T-helper 1 cell treated with Interleukin-12 subunit alpha and Interleukin-12 subunit beta and Interleukin-4 antibody, amounts not matched to agents 30 μg/mL and 1 μg/mL, for 36 hours (primary cell): Measurements from ENCODE around the gene ZSCAN32.
A peak's percentile ranks its signal among the peaks of the same experiment; 100 is the strongest.

Source experiments
- H3K27ac Mint-ChIP-seq: one replicate; pipeline ENCODE4 v1.8.0; 2021; ENCODE audit warnings: mild to moderate bottlenecking, mixed read lengths
- H3K27me3 Mint-ChIP-seq: one replicate; pipeline ENCODE4 v1.8.0; 2021; ENCODE audit warnings: low read depth, mixed read lengths
- H3K36me3 Mint-ChIP-seq: one replicate; pipeline ENCODE4 v1.8.0; 2021; ENCODE audit warnings: low read depth, mixed read lengths
- H3K4me1 Mint-ChIP-seq: one replicate; pipeline ENCODE4 v1.8.0; 2021; ENCODE audit warnings: low read depth, mixed read lengths
- H3K4me3 Mint-ChIP-seq: one replicate; pipeline ENCODE4 v1.8.0; 2021; ENCODE audit warnings: mild to moderate bottlenecking, moderate library complexity, mixed read lengths
- H3K9me3 Mint-ChIP-seq: one replicate; pipeline ENCODE4 v1.8.0; 2021; ENCODE audit warnings: mixed read lengths

Gene ZSCAN32

DNA sequence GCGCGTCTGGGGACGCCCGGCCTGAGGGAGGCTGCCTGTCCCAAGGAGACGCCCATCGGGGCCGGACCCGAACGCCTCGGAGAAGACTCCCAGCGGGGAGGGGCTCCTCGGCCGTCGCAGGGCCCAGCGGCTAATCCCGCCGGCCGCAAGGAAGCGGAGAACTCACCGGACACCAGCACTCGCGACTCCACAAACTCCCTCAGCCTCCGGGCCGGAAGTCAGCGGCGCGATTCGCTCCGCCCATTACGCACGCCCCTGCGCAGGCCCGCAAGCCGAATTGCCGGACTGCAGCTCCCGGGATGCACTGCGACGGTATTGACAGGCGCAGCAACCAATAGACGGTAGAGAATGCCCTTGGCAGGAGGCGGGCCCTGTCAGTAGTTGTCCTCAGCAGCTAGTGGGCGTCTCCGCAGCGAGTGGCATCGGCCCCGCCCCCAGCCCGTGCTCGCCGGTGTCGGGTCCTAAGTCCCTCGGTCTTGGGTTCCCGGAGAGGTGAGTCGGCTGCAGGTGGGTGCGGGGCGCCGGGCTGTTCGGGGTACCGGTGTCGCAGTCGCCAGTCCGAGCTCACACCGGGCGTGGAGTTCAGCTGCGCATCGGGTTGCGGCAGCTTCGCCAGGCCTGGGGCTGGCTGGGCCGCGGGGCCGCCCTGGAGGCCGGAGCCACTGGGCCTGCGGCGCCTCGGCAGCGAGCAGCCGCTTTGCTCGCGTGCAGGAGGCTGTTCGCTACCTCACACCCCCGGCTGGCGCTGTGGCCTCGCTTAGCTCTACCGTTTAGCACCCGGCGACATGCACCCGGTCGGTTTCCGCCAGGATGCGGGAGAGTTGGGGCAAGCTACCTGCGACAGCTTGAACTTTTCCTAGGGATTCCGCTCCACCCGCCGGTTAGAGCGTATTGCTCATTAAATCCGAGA lies at the start of gene ZSCAN32, which contains the start of gene ZNF174:
Gene ZSCAN32, minus strand, starts transcription at position 226 of the 910 bp plus-strand sequence. CDS start 3,447 bp downstream, outside the sequence.
Gene ZNF174, plus strand, starts transcription at position 437 of the 910 bp plus-strand sequence. CDS start 790 bp downstream, outside the sequence.
- Mint-ChIP-seq H3K27me3 (no peaks in the 10 kb centered on the region), H3K27ac (peak within 1 kb of the TSS; percentile 84), H3K4me1 (peaks cover 23% of the 10 kb centered on the region), H3K4me3 (peak within 1 kb of the TSS; percentile 90), H3K9me3 (peaks cover 54% of the 10 kb centered on the region), H3K36me3 (peaks cover 71% of the 10 kb centered on the region)

DNA sequence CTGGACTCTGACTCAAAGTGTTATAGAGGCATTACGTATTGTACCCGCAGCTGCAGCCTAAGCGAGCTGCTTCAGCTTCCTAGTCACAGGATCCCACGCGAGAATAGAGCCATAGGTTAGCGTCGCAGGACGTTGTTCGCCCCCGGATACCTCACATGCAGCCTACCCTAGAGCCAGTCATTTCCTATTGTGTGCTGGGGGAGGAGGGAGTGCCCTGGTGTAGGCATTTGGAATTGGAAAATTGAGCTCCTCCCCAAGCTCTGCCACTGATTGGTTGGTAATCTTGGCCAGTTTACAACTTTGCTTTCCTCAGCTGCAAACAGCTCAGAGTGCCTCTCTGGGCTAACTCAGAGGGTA lies 43.2 kb upstream of the ZSCAN32 start:
- H3K4me1 Mint-ChIP-seq: peaks cover 10% of the 10 kb centered on the region
- peak overlapping the region; percentile 94 for H3K4me3 Mint-ChIP-seq
- peaks cover 41% of the 10 kb centered on the region for H3K36me3 Mint-ChIP-seq
- peak overlapping the region; percentile 93 for H3K27ac Mint-ChIP-seq
- no peaks in the 10 kb centered on the region for H3K27me3 Mint-ChIP-seq
- peaks cover 31% of the 10 kb centered on the region for H3K9me3 Mint-ChIP-seq

DNA sequence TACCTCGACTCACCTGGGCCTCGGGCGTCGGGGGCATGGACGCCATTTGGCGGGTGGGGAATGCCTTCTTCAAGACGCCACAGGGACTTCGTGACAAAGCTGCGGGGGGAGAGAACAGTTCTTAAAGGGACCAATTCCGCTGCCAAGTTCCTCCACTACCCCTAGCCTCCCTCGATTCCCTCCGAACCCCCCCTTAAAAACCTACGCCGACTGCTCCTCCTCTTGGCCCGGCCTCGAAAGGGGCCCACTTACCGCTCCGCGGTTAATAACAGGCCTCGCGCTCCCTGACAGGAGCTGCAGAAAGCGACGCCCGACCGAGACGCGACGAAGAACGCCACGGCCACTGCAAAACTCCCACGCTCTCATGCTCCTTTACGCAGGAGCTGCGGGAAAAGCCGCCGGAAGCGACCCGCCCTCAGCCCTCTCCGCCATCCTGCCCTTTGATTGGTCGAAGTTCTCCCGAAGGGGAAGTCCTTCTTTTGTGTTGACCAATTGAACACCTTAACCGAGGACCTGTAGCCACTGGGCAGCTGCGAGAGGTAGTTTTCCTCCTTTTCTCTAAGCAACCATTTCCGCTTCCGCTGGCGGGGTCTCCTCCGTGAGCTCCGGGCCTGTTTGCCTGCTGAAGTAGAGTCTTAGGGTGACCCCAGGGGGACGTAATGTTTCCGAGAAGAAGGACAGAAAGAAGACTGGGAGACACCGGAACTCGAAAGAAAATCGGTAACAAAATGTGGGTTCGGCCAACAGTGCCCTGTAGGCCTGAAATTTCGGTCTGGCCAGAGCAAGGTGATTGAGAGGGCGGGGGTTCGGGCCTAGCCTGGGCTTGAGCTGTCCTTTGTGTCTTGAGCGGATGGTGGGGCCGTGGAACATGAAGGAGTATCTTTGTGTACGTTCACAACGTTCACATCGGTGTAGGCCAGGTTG lies 42.6 kb upstream of the ZSCAN32 start, which contains the start of the genes NAA60 and ZNF597:
Gene NAA60, plus strand, starts transcription at position 573 of the 924 bp plus-strand sequence. CDS start 32,548 bp downstream, outside the sequence.
Gene ZNF597, minus strand, starts transcription at position 397 of the 924 bp plus-strand sequence. Its CDS starts 351 bp downstream, at position 46.
- Mint-ChIP-seq H3K4me3 (peak within 1 kb of the TSS; percentile 94), H3K27me3 (no peaks in the 10 kb centered on the region), H3K4me1 (peaks cover 10% of the 10 kb centered on the region), H3K27ac (peak within 1 kb of the TSS; percentile 93), H3K36me3 (peaks cover 36% of the 10 kb centered on the region), H3K9me3 (peaks cover 34% of the 10 kb centered on the region)

DNA sequence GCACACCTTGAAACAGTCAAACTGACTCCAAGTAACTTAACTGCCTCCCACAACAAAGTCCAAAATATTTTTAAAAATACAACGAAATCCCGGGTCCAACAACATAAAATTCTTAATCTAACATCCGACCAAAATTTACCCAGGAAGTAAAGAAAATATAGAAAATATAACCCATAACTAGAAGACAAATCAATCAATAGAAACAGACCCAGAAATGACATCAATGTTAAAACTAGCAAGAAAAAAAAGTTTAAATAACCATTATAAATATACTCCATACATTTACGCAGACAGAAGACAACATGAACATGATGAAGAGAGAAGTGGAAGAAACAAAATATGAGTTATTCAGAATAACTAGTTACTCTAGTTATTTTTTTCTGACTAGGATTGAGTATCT lies 38.8 kb upstream of the ZSCAN32 start:
- Mint-ChIP-seq H3K27me3 (no peaks in the 10 kb centered on the region), H3K4me3 (no peak overlapping the region), H3K9me3 (peaks cover 29% of the 10 kb centered on the region), H3K4me1 (peaks cover 10% of the 10 kb centered on the region), H3K27ac (no peak overlapping the region), H3K36me3 (peaks cover 40% of the 10 kb centered on the region)

DNA sequence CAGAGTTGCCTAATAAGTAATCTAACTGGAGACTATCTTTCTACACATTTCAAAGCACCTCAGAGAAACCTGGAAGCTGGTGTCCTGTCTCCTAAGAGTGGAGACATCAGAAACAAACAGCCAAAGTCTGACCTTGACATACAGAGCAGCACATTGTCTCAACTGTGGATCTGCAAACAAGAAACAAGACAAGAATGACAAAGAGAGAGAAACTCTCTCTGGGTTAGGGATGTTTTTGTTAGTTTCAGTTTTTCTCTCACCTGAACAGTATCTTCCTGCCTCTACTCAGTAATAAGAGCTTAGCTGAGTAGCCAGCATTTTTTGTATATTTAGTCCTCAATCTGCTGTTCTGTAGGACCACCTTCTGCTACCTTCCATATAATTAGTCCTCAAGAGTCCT lies 33.6 kb upstream of the ZSCAN32 start:
- no peak overlapping the region for H3K27ac Mint-ChIP-seq
- no peaks in the 10 kb centered on the region for H3K27me3 Mint-ChIP-seq
- H3K36me3 Mint-ChIP-seq: peaks cover 46% of the 10 kb centered on the region
- H3K4me1 Mint-ChIP-seq: peaks cover 10% of the 10 kb centered on the region
- H3K4me3 Mint-ChIP-seq: no peak overlapping the region
- peaks cover 38% of the 10 kb centered on the region for H3K9me3 Mint-ChIP-seq

DNA sequence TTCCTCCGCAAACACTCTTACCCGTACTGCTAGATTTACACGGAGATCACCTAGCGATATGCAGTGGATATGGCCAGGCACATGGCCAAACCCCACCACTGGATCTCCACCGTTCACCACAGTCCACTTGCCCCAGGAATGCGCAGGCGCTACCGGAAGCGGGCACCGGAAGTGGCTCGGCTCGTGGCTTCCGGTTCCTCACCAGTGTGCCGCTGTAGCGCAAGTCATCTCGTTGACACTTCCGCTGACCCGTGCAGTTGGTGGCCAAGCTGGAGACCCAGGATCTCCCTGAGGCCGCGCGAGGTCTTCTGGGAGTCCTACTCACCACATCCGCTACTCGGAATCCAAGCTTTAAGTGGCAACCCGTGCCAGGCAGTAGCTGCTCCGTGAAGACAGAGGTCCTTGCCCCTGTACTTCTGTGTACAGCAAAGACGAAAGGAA lies 31.0 kb upstream of the ZSCAN32 start:
- peaks cover 34% of the 10 kb centered on the region for H3K9me3 Mint-ChIP-seq
- no peak overlapping the region for H3K4me3 Mint-ChIP-seq
- H3K36me3 Mint-ChIP-seq: peaks cover 34% of the 10 kb centered on the region
- peak overlapping the region; percentile 26 for H3K27ac Mint-ChIP-seq
- peaks cover 10% of the 10 kb centered on the region for H3K4me1 Mint-ChIP-seq
- no peaks in the 10 kb centered on the region for H3K27me3 Mint-ChIP-seq

DNA sequence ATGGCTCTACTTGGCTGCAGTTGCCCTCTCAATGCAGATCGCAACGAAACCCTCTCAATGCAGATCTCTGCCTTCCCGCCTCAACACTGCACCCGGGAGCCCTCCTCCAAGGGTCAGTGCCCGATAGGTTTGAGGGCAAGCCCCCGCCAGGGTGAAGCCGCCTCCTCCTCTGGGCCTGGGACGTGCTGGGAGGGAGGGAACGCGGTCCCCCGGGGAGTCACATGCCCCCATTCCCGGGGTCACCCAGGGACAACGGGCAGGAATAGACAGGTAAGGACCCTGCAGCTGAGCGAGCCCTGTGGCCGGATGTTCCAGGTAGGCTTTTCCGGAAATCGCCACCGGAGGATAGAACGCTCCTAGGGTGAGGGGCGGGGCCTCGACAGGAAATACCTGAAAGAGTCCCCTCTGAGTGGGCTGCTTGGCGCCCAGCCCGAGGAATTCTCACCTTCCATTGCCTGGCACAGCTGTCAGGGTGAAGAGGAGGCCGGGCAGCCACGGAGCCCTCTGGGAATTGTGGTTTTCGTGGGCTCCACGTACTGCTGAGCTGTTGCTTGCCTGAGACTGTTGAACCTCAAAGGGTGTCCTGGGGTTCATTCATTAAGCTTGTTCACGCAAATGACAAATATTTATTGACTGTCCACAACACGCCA lies 13.1 kb upstream of the ZSCAN32 start:
- Mint-ChIP-seq H3K36me3 (peaks cover 24% of the 10 kb centered on the region), H3K4me1 (no peaks in the 10 kb centered on the region), H3K9me3 (peaks cover 52% of the 10 kb centered on the region), H3K4me3 (no peak overlapping the region), H3K27me3 (no peaks in the 10 kb centered on the region), H3K27ac (no peak overlapping the region)

DNA sequence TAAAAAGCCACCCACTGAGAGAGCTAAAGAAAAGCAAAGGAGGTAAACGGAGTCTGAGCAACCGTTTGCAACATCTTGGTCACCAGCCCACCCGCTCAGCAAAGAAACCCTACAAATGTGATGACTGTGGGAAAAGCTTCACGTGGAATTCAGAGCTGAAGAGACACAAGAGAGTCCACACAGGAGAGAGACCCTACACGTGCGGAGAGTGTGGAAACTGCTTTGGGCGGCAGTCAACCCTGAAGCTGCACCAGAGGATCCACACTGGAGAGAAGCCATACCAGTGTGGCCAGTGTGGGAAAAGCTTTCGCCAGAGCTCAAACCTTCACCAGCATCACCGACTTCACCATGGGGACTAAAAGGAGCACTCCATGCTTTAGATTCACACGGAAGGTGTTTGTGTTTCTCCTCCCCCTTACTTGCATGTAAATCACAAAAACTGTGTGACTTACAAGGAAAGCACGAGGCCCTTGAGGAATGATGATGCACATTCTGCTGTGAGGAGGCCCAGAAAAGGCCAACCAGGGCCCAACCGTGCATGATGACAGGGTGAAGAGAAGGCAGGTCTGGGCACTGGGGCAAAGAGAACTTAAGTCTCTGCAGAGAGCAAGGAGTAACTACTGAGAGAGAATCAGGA lies 7.9 kb upstream of the ZSCAN32 start:
- H3K4me1 Mint-ChIP-seq: peaks cover 1% of the 10 kb centered on the region
- no peak overlapping the region for H3K27ac Mint-ChIP-seq
- no peak overlapping the region for H3K4me3 Mint-ChIP-seq
- peaks cover 72% of the 10 kb centered on the region for H3K36me3 Mint-ChIP-seq
- H3K9me3 Mint-ChIP-seq: peaks cover 79% of the 10 kb centered on the region
- H3K27me3 Mint-ChIP-seq: no peaks in the 10 kb centered on the region

DNA sequence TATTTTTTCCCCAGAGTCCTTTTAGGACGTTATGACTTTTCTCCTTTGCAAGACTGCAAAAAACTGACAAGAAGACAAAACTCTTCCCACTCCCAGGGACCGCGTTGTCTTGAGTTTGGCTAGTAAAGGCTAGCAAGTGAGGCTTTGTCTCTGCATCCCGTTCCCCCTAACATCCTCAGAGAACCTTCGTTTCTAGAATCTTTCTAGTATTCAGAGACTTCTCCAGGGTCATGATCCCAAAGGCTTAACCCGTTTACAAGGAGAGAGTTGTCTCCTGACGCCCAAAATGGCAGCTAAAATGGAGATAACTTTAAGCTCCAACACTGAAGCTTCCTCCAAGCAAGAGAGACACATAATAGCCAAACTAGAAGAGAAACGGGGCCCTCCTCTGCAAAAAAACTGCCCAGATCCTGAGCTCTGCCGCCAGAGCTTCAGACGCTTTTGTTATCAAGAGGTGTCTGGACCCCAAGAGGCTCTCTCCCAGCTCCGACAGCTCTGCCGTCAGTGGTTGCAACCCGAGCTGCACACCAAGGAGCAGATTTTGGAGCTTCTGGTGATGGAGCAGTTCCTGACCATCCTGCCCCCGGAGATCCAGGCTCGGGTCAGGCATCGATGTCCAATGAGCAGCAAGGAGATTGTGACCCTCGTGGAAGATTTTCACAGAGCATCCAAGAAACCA lies 1.1 kb upstream of the ZSCAN32 start:
- Mint-ChIP-seq H3K4me1 (peaks cover 20% of the 10 kb centered on the region), H3K27ac (peak overlapping the region; percentile 84), H3K9me3 (peaks cover 54% of the 10 kb centered on the region), H3K27me3 (no peaks in the 10 kb centered on the region), H3K4me3 (peak overlapping the region; percentile 90), H3K36me3 (peaks cover 71% of the 10 kb centered on the region)

DNA sequence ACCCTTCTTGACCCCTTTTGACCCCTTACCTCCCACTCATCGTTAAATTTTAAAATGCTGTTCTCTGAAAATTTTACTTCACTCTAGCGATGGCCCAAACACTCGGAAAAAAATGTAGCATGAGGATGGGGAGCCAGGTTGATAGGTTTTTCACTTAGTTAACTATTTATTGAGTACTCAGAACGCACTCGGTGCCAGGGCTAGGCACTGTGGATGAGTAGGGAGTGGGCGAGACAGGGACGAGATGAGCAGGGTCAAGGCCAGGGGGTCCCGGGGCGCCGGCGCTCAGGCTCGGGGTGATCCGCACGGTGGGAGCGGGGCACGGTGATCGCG lies 392 bp downstream of the ZSCAN32 start:
- peaks cover 23% of the 10 kb centered on the region for H3K4me1 Mint-ChIP-seq
- H3K27me3 Mint-ChIP-seq: no peaks in the 10 kb centered on the region
- peak overlapping the region; percentile 90 for H3K4me3 Mint-ChIP-seq
- peaks cover 52% of the 10 kb centered on the region for H3K9me3 Mint-ChIP-seq
- H3K36me3 Mint-ChIP-seq: peaks cover 72% of the 10 kb centered on the region
- peak overlapping the region; percentile 74 for H3K27ac Mint-ChIP-seq

DNA sequence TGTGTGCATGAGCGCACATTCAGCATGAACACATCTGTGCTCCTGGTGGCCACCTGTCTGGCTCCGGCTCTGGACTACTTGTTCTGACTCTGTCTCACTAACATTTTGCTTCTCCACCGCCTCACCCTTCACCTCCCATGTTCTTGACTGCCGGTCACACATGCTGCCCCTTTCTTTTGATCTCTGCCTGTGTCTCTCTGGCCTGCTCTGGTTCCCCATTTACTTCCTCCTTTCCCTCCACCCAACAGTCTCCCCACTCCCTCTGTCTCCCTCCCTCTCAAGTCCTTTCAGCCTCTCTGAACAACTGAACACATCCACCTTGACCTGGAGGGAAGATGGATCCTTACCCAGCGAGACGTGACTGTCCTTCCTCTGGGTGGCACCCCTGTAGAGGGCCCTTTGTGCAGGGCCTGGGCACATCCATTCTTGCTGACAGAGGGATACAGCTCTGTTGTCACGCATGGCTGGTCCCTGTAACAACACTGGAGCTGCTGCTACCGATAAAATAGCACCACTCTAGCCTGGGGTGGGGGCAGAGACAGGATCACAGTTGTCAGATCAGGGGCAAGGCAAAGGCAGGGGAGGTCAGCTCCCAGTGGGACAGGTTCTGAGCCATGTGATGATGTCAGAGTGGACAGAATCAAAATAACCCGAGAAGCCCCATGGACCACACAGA lies 11.0 kb downstream of the ZSCAN32 start:
- Mint-ChIP-seq H3K4me1 (peaks cover 4% of the 10 kb centered on the region), H3K27me3 (no peaks in the 10 kb centered on the region), H3K9me3 (peaks cover 63% of the 10 kb centered on the region), H3K4me3 (no peak overlapping the region), H3K27ac (no peak overlapping the region), H3K36me3 (peaks cover 80% of the 10 kb centered on the region)

DNA sequence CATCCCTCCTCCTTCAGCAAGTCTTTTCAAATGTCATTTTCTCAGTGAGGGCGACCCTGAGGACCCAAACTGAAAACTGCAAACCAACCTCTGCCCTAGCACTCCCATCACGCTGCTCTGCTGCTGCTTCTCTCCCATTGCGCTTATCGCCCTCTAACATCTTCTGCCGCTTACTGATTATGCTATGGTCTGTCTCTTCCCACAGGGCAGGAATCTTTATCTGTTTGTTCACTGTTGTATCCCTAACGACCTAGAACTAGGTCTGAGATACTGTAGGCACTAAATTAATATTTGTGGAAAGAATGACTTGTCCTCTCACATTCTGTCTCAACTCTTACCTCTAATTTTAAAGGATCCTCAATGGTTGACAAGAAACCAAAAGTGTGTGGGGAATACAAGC lies 12.5 kb downstream of the ZSCAN32 start:
- Mint-ChIP-seq H3K4me3 (no peak overlapping the region), H3K9me3 (peaks cover 65% of the 10 kb centered on the region), H3K27ac (no peak overlapping the region), H3K4me1 (no peaks in the 10 kb centered on the region), H3K36me3 (peaks cover 81% of the 10 kb centered on the region), H3K27me3 (no peaks in the 10 kb centered on the region)

DNA sequence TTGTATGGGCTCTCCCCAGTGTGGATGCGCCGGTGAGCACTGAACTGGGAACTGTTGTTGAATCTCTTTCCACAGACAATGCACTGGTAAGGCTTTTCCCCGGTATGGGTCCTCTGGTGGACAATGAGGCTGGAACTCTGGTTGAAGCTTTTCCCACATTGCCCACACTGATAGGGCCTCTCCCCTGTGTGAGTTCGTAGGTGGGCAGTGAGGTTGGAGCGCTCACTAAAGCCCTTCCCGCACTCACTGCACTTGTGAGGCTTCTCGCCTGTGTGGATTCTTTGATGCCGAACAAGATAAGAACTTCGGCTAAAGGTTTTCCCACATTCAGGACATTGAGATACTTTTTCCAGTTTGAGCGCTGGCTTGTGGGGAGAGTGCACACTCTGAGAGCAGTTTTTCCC lies 17.8 kb downstream of the ZSCAN32 start:
- peaks cover 73% of the 10 kb centered on the region for H3K36me3 Mint-ChIP-seq
- H3K4me1 Mint-ChIP-seq: no peaks in the 10 kb centered on the region
- no peak overlapping the region for H3K27ac Mint-ChIP-seq
- H3K4me3 Mint-ChIP-seq: no peak overlapping the region
- H3K27me3 Mint-ChIP-seq: no peaks in the 10 kb centered on the region
- H3K9me3 Mint-ChIP-seq: peaks cover 79% of the 10 kb centered on the region
